Right atrium auricular region (tissue), 2 donors: ENCODE measurements around the gene TBC1D21. TPM values are rescaled to one million over a fixed set of nuclear protein-coding genes. Genes with fewer than 3 reads are reported as not detected.

Experiments
- DNase-seq: peaks from one replicate; pipeline ENCODE4 v3.0.0-alpha.2; 2019; ENCODE audit warnings: low spot score
- H3K27ac ChIP-seq, 2 donors: fragments of 200-600 bp; sonication (generic); 1 replicate in 1 of 2; 2 replicates in 1 of 2; pipeline ENCODE4 v1.5.1; 2016 to 2019
- H3K27me3 ChIP-seq, 2 donors: fragments of 200-600 bp; sonication (generic); one replicate each; pipeline versions ENCODE4 v1.5.1 to v1.6.0; 2017 to 2019
- H3K36me3 ChIP-seq: fragments of 200-600 bp; sonication (generic); one replicate; pipeline ENCODE4 v1.5.1; 2016
- H3K4me1 ChIP-seq, 2 donors: fragments of 200-600 bp; sonication (generic); one replicate each; pipeline versions ENCODE4 v1.5.1 to v1.6.0; 2017 to 2019
- H3K4me3 ChIP-seq, 2 donors: fragments of 200-600 bp; sonication (generic); 1 replicate in 1 of 2; 2 replicates in 1 of 2; pipeline ENCODE4 v1.5.1; 2017 to 2019; ENCODE audit warnings: mild to moderate bottlenecking in 1 of 2, moderate library complexity in 1 of 2
- H3K9me3 ChIP-seq, 2 donors: fragments of 200-600 bp; sonication (generic); one replicate each; pipeline ENCODE4 v1.5.1; 2019
- CTCF ChIP-seq, 2 donors: fragments of 200-600 bp; sonication (generic); IDR thresholded peaks; one replicate each; pipeline ENCODE4 v1.5.1; 2019; ENCODE audit warnings: antibody characterized with exemption in 2 of 2
- total RNA-seq, 2 donors: library from RNA; depleted of rRNA; stranded (reverse); fragments of >200 nt; gene quantifications; one replicate each; pipeline ENCODE4 v1.1.0, GENCODE V29; 2016

The TBC1D21 gene
- total RNA-seq, 2 donors from 2014 or later = not detected

- Histone ChIP-seq H3K27me3 (no peaks in the 10 kb centered on the region), H3K4me1 (no peaks in the 10 kb centered on the region), H3K36me3 (no peaks in the 10 kb centered on the region), H3K9me3 (no peaks in the 10 kb centered on the region), H3K27ac (no peak overlapping the region), H3K4me3 (no peak overlapping the region)
- no peak for DNase-seq
- TF ChIP-seq CTCF (IDR thresholded peaks at IDR 0.05) = no peak
Measured at GRCh38 chr15:73881579-73882320, 8.4 kb downstream of the TBC1D21 start.

- Histone ChIP-seq H3K4me3 (no peak overlapping the region), H3K9me3 (no peaks in the 10 kb centered on the region), H3K36me3 (no peaks in the 10 kb centered on the region), H3K27me3 (no peaks in the 10 kb centered on the region), H3K4me1 (no peaks in the 10 kb centered on the region), H3K27ac (no peak overlapping the region)
- TF ChIP-seq CTCF (IDR thresholded peaks at IDR 0.05) = no peak
- no peak for DNase-seq
Measured at GRCh38 chr15:73882761-73883419, 9.5 kb downstream of the TBC1D21 start.

DNA sequence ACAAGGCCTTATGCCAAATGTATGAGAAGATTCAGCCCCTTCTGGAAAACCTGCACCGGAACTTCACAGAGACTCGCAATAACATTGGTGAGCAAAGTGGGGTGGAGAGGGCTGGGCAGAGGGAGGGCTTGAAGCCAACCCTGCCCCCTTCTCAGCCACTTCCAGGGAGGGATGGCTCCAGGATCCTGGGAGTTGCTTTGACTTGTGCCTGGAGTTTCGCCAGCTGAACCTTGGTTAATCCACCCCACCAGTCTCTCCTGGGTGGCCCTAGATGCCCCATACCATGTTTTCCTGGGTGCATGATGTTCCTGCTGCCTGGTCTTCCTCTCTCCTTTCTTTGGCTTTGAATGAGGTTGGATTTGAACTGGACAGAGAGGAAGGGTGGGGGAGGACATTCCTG lies 10.8 kb downstream of the TBC1D21 start:
- DNase-seq = no peak
- Histone ChIP-seq H3K4me1 (no peaks in the 10 kb centered on the region), H3K36me3 (no peaks in the 10 kb centered on the region), H3K4me3 (no peak overlapping the region), H3K27me3 (no peaks in the 10 kb centered on the region), H3K27ac (no peak overlapping the region), H3K9me3 (no peaks in the 10 kb centered on the region)
- TF ChIP-seq CTCF (IDR thresholded peaks at IDR 0.05) = no peak

DNA sequence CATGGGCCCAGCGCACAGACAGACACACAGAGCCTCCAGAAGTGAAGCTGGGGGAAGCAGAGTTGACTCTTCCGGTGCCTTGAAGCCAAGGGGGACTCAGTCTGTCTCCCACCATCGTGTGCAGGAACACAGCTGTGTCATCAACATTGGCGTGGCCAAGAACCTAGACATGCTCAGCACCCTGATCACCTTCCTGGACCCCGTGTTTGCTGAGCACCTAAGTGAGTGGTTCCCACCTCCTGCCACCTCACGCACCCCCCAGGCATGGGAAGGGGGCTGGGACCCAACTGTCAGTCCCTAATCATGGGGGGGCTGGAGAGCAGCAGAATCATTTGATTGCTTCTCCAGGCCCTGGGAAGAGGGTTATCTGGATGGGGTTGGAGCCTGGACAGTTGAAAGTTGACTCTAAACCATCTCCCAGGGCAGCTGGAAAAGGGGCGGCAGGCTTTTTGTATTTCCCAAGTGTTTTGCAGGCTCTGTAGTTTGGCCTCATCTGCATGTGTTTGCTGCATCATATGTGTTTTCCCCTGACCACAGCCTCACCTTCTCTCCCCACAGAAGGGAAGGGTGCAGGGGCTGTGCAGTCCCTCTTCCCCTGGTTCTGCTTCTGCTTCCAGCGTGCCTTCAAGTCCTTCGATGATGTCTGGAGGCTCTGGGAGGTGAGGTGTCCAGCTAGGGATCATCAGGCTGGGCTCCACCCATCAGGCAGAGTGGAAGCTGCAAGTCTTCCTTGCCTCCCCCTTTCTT lies 12.8 kb downstream of the TBC1D21 start:
- Histone ChIP-seq H3K27me3 (no peaks in the 10 kb centered on the region), H3K4me1 (no peaks in the 10 kb centered on the region), H3K9me3 (no peaks in the 10 kb centered on the region), H3K36me3 (no peaks in the 10 kb centered on the region), H3K4me3 (no peak overlapping the region), H3K27ac (no peak overlapping the region)
- no peak for DNase-seq
- TF ChIP-seq CTCF (IDR thresholded peaks at IDR 0.05) = no peak

- Histone ChIP-seq H3K27me3 (no peaks in the 10 kb centered on the region), H3K4me1 (no peaks in the 10 kb centered on the region), H3K27ac (no peak overlapping the region), H3K36me3 (no peaks in the 10 kb centered on the region), H3K9me3 (no peaks in the 10 kb centered on the region), H3K4me3 (no peak overlapping the region)
- no peak for DNase-seq
- TF ChIP-seq CTCF (IDR thresholded peaks at IDR 0.05) = no peak
Measured at GRCh38 chr15:73886717-73887345, 13.5 kb downstream of the TBC1D21 start.
